DND-41 (cell line): ENCODE data around the gene MLLT1.

Experiments used
- ATAC-seq: fragments of 200-7000 bp; cut with Tn5 transposase; 3 replicates; pipeline ENCODE4 v1.9.1; 2021; ENCODE audit warnings: low read depth; ENCODE audit not compliant: insufficient read depth
- DNase-seq: peaks from one replicate; pipeline ENCODE4 v3.0.0-alpha.2; 2020
- H2AFZ ChIP-seq: 2 replicates; pipeline ENCODE4 v1.6.0; 2012; ENCODE audit warnings: low read depth, low read length
- H3K27ac ChIP-seq: 2 replicates; pipeline ENCODE4 v1.5.1; 2012; ENCODE audit warnings: low read length, inconsistent platforms
- H3K27me3 ChIP-seq: fragments of 200-600 bp; sonication (generic); 2 replicates; pipeline ENCODE4 v1.6.0; 2012; ENCODE audit warnings: low read length, mild to moderate bottlenecking, inconsistent platforms; ENCODE audit not compliant: insufficient read depth, poor library complexity
- H3K36me3 ChIP-seq: 2 replicates; pipeline ENCODE4 v1.5.1; 2012; ENCODE audit warnings: low read length, inconsistent platforms; ENCODE audit not compliant: insufficient read depth
- H3K4me1 ChIP-seq: 2 replicates; pipeline ENCODE4 v1.5.1; 2012; ENCODE audit warnings: mild to moderate bottlenecking, low read length; ENCODE audit not compliant: insufficient read depth
- H3K4me2 ChIP-seq: 2 replicates; pipeline ENCODE4 v1.6.0; 2012; ENCODE audit warnings: mild to moderate bottlenecking, moderate library complexity, low read length, inconsistent platforms; ENCODE audit not compliant: insufficient read depth
- H3K4me3 ChIP-seq, 2 experiments: fragments of 200-600 bp in 1 of 2; shearing (Covaris generic) in 1 of 2; 2 replicates each; pipeline ENCODE4 v1.5.1; 2012 to 2016; ENCODE audit warnings: inconsistent platforms in 2 of 2, low read length in 2 of 2, mild to moderate bottlenecking in 2 of 2, low read depth in 1 of 2, moderate library complexity in 1 of 2
- H3K79me2 ChIP-seq: 2 replicates; pipeline ENCODE4 v1.6.0; 2012; ENCODE audit warnings: low read length, inconsistent platforms; ENCODE audit not compliant: insufficient read depth
- H3K9ac ChIP-seq: 2 replicates; pipeline ENCODE4 v1.6.0; 2012; ENCODE audit warnings: low read depth, mild to moderate bottlenecking, inconsistent platforms, low read length, moderate library complexity
- H3K9me3 ChIP-seq: 2 replicates; pipeline ENCODE4 v1.5.1; 2012; ENCODE audit warnings: low read length, moderate library complexity, mild to moderate bottlenecking, inconsistent platforms; ENCODE audit not compliant: insufficient read depth, severe bottlenecking
- H4K20me1 ChIP-seq: 2 replicates; pipeline ENCODE4 v1.6.0; 2012; ENCODE audit warnings: low read length; ENCODE audit not compliant: insufficient read depth
- CTCF ChIP-seq: IDR thresholded peaks from 2 replicates; pipeline ENCODE4 v1.5.1; 2012; ENCODE audit warnings: borderline replicate concordance, low read length, moderate library complexity, mild to moderate bottlenecking; ENCODE audit not compliant: poor library complexity, severe bottlenecking; ENCODE audit errors: extremely low read depth
- EZH2 ChIP-seq: IDR thresholded peaks from 3 replicates; pipeline ENCODE4 v1.6.1; 2012; ENCODE audit warnings: borderline replicate concordance, low read depth, mild to moderate bottlenecking, moderate library complexity, low read length, inconsistent platforms; ENCODE audit not compliant: severe bottlenecking

MLLT1 gene

GRCh38 chr19:6213696-6214641 is 65.8 kb downstream of the MLLT1 start:
- Histone ChIP-seq H3K36me3 (peaks cover 57% of the 10 kb centered on the region), H3K27me3 (no peaks in the 10 kb centered on the region), H3K9me3 (no peaks in the 10 kb centered on the region), H3K4me2 (no peak overlapping the region), H3K27ac (no peak overlapping the region), H2AFZ (no peak overlapping the region), H3K9ac (no peak overlapping the region), H3K4me3 (no peak overlapping the region), H4K20me1 (peaks cover 20% of the 10 kb centered on the region), H3K4me1 (no peaks in the 10 kb centered on the region), H3K79me2 (peaks cover 9% of the 10 kb centered on the region; the same call in 1 of the 2 replicates)
- DNase-seq (no peak), ATAC-seq (no peak)
- no peak for TF ChIP-seq CTCF

GRCh38 chr19:6213266-6213595 is 66.5 kb downstream of the MLLT1 start:
- ATAC-seq (no peak), DNase-seq (no peak)
- Histone ChIP-seq H3K9me3 (no peaks in the 10 kb centered on the region), H3K27ac (no peak overlapping the region), H4K20me1 (peaks cover 12% of the 10 kb centered on the region), H3K79me2 (peaks cover 5% of the 10 kb centered on the region; the same call in 1 of the 2 replicates), H3K4me1 (no peaks in the 10 kb centered on the region), H3K4me3 (no peak overlapping the region), H3K4me2 (no peak overlapping the region), H3K27me3 (no peaks in the 10 kb centered on the region), H2AFZ (no peak overlapping the region), H3K36me3 (peaks cover 50% of the 10 kb centered on the region), H3K9ac (no peak overlapping the region)
- TF ChIP-seq EZH2: no peak
- TF ChIP-seq CTCF: no peak

GRCh38 chr19:6212403-6213265 is 67.1 kb downstream of the MLLT1 start:
- H3K4me1 ChIP-seq: no peaks in the 10 kb centered on the region
- no peak overlapping the region for H2AFZ ChIP-seq
- no peaks in the 10 kb centered on the region for H3K27me3 ChIP-seq
- H3K4me2 ChIP-seq: no peak overlapping the region
- ATAC-seq: 0 out of 3 replicates have a peak, but pooled peaks have one; percentile 11
- TF ChIP-seq EZH2 (no peak), CTCF (no peak)
- no peak overlapping the region for H3K27ac ChIP-seq
- H3K9ac ChIP-seq: no peak overlapping the region
- H3K36me3 ChIP-seq: peaks cover 44% of the 10 kb centered on the region
- no peak for DNase-seq
- peaks cover 7% of the 10 kb centered on the region; the same call in 1 of the 2 replicates for H4K20me1 ChIP-seq
- H3K9me3 ChIP-seq: no peaks in the 10 kb centered on the region
- H3K4me3 ChIP-seq: no peak overlapping the region
- H3K79me2 ChIP-seq: no peaks in the 10 kb centered on the region
